NCI-H187 treated with DMSO at 0.1 percent for 48 hours (cell line): ENCODE measurements around the gene KCTD11.
"Not testable (repeated sequence)": the region's sequence is repeated elsewhere in the genome, so short reads cannot be mapped to it uniquely, and the experiment has no call there.

Experiments used
- DNase-seq: peaks from one replicate; lab custom pipeline; 2025; lab: John Stamatoyannopoulos, UW

Gene KCTD11

DNA sequence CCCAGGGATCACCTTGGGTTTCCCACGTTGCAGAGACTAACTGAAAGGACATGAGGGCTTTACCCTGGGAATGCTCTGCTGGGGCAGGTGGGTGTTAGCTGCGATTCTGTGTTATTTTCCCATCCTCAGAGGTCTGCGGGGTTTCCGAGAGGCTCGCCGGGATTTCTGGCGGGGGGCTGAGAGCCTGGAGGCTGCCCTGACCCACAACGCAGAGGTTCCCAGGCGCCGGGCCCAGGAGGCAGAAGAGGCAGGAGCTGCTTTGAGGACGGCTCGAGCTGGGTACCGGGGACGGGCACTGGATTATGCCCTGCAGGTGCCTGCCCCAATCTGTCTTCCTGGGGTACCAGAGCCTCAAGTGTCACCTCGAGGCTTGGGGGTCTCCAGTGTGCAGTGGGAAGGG, 8.7 kb upstream of the KCTD11 start:
- DNase-seq: no peak

GRCh38 chr17:7346761-7347614, 5.0 kb upstream of the KCTD11 start:
- no peak for DNase-seq

- DNase-seq: no peak
Observed at GRCh38 chr17:7347630-7348477, 4.1 kb upstream of the KCTD11 start.

- DNase-seq: no peak
Observed at GRCh38 chr17:7348478-7349242, 3.3 kb upstream of the KCTD11 start.

DNA sequence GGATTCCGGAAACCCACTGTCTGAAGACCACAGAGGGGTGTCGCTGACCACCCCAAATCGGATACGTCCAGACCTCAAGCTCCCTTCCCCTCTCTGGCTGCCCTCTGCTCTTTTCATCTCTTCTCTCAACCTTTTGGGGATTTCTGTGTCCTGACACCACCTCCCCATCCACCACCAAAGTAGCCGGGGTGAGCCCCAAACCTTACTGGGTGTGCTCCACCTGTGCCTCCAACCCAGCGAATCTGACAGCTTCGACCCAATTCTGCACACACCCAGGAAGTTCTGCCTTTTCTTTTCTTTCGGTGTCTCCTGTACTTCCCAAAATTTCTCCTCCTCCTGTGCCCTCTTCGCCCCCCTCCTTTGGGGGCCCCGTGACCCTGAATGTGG, 534 bp downstream of the KCTD11 start:
- no peak for DNase-seq

DNA sequence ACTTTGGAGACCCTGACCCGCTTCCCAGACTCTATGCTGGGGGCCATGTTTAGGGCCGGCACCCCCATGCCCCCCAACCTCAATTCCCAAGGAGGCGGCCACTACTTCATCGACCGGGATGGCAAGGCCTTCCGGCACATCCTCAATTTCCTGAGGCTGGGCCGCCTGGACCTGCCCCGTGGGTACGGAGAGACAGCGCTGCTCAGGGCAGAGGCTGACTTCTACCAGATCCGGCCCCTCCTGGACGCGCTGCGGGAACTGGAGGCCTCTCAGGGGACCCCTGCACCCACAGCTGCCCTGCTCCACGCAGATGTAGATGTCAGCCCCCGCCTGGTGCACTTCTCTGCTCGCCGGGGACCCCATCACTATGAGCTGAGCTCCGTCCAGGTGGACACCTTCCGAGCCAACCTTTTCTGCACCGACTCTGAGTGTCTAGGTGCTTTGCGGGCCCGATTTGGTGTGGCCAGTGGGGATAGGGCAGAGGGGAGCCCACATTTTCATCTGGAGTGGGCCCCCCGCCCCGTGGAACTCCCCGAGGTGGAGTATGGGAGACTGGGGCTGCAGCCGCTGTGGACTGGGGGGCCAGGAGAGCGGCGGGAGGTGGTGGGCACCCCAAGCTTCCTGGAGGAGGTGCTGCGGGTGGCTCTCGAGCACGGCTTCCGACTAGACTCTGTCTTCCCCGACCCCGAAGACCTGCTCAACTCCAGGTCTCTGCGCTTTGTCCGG, 1.1 kb downstream of the KCTD11 start:
- DNase-seq: no peak

DNA sequence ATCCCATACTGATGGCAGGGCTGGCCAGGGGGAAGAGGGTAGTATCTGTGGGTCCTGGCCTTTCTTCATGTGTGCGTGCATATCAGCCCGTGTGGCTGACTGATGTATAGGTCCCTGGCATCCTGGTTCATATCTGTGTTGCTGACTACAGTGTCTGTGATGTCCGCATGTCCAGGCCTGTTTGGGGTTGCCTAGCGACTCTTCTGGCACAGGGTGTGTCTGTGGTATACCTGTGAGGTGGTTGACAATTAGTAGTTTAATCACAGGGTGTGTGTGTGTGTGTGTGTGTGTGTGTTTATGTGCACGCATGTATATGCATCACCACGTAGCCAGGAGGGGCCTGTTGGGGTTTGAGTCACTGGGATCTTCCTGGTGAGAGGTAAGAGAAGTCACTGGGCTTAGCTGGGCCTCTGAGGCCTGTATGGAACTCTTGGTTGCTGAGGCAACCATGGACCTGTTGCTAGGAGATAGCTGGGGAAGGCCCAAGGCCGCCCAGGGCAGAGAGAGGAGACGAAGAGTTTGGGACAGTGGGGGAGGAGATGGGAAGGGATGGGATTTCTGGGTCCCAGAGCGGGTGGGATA, 2.4 kb downstream of the KCTD11 start:
- no peak for DNase-seq

DNA sequence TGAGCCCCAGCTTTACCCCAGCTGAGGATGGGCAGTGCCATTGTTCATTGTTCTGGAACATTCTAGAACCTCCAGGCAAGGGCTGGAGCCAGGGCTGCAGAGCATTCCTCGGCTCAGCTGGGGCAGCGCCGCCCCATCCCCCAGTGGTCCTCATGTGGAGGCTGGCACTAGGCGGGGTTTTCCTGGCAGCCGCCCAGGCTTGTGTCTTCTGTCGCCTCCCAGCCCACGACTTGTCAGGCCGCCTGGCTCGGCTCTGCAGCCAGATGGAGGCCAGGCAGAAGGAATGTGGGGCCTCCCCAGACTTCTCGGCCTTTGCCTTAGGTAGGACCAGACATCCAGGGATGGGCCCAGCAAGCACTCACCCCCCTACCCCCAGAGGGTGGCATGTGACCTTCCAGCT, 3.1 kb downstream of the KCTD11 start, which contains the start of gene TMEM95:
TSS of gene TMEM95 (plus strand) at position 104 of the 400 bp plus-strand sequence. CDS start at position 153, 49 bp downstream.
- DNase-seq: no peak

DNA sequence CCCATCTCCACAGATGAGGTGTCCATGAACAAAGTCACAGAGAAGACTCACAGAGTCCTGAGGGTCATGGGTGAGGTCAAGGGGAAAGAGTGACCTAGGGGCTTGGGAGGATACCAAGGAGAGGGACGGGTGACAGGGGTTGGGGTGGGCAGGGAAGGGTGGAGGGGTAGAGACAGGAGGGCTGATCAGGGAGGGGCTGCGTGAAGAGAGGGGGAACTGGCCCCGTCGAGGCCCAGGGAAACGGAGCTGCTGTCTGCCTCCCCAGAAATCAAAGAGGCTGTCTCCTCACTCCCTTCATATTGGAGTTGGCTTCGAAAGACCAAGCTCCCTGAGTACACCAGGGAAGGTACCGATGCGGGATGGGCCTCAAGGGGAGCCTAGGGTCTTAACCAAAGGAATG, 3.6 kb downstream of the KCTD11 start:
- no peak for DNase-seq

DNA sequence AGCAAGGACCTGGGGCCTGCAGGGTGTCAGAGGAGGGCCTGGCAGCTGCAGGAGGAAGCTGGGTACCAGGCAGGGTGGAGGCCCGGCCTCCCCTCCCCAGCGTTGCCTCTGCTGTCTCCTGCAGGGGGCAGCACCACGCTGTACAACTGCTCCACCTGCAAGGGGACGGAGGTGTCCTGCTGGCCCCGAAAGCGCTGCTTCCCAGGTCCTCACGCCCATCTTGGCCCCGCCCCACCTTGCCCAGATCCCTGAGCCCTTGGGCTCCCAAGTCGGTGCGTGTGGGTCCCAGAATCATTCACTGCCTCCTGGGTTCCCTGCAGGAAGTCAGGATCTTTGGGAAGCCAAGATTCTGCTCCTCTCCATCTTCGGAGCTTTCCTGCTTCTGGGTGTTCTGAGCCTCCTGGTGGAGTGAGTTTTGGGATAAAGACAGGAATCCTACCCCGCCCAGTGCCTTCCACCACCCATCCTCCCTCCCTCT, 4.1 kb downstream of the KCTD11 start:
- DNase-seq: no peak

DNA sequence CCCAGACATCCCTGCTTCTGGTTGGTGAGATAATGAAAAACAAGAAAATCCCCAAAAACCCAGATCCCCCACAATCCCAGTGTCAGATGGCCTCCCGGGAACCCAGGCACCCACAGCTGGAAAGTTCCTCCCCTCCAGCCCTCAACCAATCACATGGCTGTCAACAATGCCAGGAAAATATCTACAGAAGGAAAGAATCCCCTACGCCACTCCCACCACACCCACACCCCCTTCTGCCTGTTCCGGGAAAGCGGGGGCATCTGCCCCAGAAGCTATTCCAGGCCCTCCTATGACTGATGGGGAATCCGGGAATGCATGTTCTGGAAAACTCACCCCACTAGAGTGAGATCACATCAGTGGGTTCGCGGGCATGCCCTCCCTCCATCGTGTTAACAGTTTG, 4.8 kb downstream of the KCTD11 start:
- DNase-seq: no peak

DNA sequence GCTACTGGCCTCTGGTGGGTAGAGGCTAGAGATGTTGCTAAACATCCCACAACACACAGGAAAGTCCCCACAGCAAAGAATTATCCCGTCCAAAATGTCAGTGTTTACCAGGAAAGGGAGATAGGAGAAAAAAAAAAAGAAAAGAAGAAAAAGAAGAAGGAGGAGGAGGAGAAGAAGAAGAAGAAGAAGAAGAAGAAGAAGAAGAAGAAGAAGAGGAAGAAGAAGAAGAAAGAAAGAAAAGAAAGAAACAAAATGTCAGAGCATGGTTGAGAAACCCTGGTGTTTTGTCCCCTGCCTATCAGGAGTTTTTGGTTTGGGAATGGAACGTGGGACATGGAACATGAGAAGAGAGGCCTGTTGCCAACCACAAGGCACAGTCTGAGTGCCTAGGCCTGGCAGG, 5.4 kb downstream of the KCTD11 start:
- DNase-seq: no peak

- no peak for DNase-seq
Observed at GRCh38 chr17:7361906-7362305, 9.9 kb downstream of the KCTD11 start.

DNA sequence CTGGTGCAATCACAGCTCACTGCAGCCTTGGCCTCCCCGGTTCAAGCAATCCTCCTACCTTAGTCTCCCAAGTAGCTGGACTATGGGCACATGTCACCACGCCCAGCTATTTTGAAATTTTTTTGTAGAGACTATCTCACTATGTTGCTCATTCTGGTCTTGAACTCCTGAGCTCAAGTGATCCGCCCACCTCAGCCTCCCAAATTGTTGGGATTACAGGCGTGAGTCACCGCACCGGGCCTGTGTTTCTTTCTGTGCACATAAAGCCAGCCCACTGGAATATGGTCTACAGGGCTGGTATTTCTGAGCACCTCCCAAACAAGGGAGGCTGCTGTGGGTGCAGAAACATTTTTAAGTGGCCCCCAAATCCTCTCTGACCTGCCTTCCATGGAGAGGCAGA, 11.3 kb downstream of the KCTD11 start:
- DNase-seq: no peak

- not testable (repeated sequence) for DNase-seq
Observed at GRCh38 chr17:7365963-7366362, 14.0 kb downstream of the KCTD11 start.

DNA sequence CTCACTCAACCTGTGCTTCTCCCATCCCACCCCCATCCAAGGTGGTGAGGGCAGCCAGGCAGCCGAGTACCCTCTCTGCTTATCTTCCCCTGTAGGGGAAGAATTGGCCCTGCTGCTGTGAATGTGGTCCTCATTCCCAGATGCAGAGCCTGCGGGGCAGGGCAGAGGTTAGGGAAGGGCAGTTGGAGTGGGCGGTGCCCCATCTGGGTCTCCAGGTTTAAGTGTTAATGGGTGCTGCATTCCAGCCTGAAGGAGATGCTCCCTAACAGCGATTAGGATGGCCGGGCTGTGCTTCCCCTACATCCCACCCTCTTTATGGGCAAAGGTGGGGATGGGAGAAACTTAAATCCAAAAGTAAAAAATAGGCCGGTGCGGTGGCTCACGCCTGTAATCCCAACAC, 15.1 kb downstream of the KCTD11 start:
- DNase-seq: no peak

DNA sequence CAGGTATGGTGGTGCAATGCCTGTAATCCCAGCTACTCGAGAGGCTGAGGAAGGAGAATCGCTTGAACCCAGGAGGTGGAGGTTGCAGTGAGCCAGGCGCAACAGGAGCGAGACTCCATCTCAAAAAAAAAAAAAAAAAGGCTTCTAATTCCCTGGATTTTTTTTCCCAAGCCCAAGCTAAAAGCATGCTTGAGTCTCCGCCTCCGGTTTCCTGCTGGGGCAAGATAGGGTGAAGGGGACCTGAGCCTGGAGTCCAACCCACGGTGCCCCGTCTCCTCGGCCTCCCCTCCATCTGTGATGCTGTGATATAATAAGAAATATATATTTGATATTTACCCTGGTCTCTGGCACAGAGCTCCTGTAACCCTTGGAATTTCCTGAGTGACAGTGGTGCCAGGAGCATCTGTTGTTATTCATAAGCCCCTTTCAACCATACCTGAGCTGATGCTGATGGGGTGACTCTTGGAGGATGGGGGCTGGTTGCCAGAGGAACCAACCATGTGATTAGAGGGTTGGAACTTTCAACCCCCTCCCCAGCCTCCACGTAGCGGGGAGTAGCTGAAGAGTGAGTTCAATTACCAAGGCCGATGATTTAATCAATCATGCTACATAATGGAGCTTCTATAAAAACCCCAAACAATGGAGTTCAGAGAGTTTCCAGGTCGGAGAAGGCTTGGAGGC, 16.1 kb downstream of the KCTD11 start:
- DNase-seq: no peak

- DNase-seq: not testable (repeated sequence)
Observed at GRCh38 chr17:7368599-7368994, 16.6 kb downstream of the KCTD11 start.

DNA sequence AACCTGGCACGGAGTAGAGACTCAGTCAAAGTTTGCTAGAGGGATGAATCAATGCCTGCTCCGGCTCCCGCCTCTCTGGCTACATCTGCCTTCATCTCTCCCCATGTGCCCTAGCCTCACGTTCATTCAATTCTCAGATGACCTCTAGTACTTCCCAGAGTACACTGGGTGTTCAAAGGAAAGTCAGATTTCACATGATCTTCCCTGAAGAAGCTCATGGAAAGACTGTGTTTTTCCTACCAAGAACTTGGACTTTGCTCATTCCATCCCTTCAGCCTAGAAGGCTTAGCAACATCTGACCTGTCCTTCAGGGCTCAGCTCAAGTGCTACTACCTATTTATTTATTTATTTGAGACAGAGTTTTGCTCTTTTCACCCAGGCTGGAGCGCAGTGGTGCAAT, 17.9 kb downstream of the KCTD11 start:
- no peak for DNase-seq

DNA sequence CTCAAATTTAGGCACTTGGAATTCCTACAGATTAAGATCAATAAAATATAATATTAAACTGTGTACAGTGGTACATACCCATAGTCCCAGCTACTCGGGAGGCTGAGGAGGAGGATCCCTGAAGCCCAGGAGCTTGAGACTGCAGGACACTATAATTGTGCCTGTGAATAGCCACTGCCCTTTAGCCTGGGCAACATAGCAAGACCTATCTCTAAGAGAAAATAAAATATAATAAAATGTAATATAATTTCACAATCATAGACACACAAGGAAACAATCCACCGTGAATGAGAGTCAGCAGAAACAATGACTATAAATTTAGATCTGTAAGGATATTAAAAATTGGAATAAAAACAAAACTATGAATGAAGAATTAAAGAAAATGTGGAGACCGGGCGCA, 18.9 kb downstream of the KCTD11 start:
- no peak for DNase-seq

DNA sequence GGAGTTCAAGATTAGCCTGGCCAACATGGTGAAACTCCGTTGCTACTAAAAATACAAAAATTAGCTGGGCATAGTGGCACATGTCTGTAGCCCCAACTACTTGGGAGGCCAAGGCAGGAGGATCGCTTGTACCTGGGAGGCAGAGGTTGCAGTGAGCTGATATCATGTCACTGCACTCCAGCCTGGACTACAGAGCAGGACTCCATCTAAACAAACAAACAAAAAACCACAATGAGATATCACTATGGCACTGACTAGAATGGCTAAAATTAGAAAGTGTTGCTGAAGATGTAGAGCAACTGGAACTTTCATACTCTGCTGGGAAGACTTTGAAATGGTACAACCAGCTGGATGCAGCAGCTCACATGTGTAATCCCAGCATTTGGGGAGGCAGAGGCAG, 22.4 kb downstream of the KCTD11 start:
- DNase-seq: no peak
